ENCODE measurements around the gene CDX1.

Gene CDX1

DNA sequence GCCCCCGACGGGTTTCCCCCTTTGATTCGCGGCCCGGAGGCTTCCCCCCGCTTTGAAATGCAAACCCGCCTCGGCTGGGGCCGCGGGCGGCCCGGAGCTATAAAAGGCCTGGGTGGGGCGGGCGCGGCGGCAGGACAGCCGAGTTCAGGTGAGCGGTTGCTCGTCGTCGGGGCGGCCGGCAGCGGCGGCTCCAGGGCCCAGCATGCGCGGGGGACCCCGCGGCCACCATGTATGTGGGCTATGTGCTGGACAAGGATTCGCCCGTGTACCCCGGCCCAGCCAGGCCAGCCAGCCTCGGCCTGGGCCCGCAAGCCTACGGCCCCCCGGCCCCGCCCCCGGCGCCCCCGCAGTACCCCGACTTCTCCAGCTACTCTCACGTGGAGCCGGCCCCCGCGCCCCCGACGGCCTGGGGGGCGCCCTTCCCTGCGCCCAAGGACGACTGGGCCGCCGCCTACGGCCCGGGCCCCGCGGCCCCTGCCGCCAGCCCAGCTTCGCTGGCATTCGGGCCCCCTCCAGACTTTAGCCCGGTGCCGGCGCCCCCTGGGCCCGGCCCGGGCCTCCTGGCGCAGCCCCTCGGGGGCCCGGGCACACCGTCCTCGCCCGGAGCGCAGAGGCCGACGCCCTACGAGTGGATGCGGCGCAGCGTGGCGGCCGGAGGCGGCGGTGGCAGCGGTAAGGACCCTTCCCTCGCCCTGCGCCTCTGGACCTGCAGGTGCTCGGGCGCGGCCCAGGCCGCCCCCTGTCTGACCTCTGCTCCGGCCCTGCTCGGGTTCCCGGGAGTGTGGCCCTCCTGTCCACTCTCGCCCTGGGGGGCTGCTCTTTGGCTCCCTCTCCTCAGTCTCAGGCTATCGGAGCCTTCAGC lies at the start of gene CDX1:
CDX1 (plus strand) TSS at position 129 of the 862 bp plus-strand sequence; CDS start at position 228, 99 bp downstream.
- no peak within 1 kb of the TSS for H3K4me3 ChIP-seq (replicated peaks in 1 of 2; ENCODE audit: low read depth in 2 of 2, low read length in 2 of 2)
- TF ChIP-seq, protein P1, sequence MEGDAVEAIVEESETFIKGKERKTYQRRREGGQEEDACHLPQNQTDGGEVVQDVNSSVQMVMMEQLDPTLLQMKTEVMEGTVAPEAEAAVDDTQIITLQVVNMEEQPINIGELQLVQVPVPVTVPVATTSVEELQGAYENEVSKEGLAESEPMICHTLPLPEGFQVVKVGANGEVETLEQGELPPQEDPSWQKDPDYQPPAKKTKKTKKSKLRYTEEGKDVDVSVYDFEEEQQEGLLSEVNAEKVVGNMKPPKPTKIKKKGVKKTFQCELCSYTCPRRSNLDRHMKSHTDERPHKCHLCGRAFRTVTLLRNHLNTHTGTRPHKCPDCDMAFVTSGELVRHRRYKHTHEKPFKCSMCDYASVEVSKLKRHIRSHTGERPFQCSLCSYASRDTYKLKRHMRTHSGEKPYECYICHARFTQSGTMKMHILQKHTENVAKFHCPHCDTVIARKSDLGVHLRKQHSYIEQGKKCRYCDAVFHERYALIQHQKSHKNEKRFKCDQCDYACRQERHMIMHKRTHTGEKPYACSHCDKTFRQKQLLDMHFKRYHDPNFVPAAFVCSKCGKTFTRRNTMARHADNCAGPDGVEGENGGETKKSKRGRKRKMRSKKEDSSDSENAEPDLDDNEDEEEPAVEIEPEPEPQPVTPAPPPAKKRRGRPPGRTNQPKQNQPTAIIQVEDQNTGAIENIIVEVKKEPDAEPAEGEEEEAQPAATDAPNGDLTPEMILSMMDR (IDR thresholded peaks at IDR 0.05; ENCODE audit: low read depth, low read length), result no peak
- no peak for DNase-seq (ENCODE audit: low read depth in 2 of 2)

- DNase-seq (ENCODE audit: low read depth in 2 of 2), result no peak
- H3K4me3 ChIP-seq (replicated peaks in 1 of 2; ENCODE audit: low read depth in 2 of 2, low read length in 2 of 2), result no peak overlapping the region
- TF ChIP-seq, protein P1 (IDR thresholded peaks at IDR 0.05; ENCODE audit: low read depth, low read length), result no peak
Observed at GRCh38 chr5:150117945-150118560, 48.5 kb upstream of the CDX1 start.

DNA sequence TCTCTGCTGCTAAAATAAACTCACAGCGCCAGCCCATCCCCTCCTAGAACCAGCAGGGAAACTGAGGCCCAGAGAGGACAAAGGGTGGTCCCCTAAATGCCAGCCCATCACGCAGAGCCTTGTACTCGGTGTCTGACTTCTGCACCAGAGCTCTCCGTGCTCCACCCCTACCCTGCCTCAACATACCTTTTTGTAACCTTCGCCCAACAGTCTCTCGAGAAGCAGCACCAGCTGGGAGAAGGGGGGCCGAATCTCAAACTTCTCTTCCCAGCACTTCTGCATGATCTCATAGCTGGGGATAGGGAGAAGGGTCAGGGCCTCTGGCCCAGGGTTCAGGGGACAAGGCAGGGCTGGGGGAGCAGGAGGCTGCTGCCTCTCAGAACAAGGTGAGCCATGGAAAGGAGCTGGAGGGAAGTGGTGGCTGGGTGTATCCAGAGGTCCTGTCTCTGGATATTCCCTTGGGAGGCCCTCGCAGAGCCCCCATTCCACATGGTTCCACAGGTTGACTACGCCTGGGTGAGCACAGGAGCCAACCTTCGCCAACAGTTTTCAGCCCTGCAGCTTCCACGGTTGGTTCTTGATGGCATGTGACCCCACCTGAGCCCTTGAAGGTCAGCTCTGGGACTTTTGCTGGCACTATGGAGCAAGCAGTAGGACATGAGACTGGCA lies 47.9 kb upstream of the CDX1 start:
- no peak overlapping the region for H3K4me3 ChIP-seq (replicated peaks in 1 of 2; ENCODE audit: low read depth in 2 of 2, low read length in 2 of 2)
- no peak for DNase-seq (ENCODE audit: low read depth in 2 of 2)
- TF ChIP-seq, protein P1 (IDR thresholded peaks at IDR 0.05; ENCODE audit: low read depth, low read length), result no peak

DNA sequence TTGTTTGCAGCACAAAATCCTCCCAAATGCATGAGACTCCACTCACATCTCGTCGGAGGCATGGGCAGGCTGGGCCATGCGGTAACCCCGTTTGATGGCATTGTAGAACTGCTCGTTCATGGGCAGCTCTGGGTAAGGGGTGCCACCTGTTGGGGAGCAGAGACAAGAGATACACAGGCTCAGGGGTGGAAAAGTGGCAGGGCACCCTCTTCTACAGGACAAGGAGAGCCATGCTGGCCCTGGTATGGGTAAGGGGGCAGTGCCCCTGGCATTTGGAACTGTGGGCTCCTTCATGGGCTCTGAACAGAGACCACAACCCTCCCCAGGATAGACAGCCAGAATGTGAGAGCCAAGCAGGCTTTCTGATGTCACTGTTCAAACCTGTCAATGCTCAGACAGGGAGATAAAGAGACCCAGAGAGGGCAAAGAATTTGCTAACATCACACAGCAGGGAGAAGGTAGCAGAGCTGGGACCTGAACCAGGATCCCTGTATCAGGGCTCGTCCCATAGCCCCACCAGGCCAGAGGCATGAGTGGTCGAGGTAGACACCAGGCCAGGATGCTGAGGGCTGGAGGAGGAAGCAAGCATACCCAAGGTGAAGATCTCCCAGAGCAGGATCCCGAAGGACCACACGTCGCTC lies 47.0 kb upstream of the CDX1 start:
- TF ChIP-seq, protein P1 (IDR thresholded peaks at IDR 0.05; ENCODE audit: low read depth, low read length), result no peak
- no peak overlapping the region for H3K4me3 ChIP-seq (replicated peaks in 1 of 2; ENCODE audit: low read depth in 2 of 2, low read length in 2 of 2)
- DNase-seq (ENCODE audit: low read depth in 2 of 2), result no peak

DNA sequence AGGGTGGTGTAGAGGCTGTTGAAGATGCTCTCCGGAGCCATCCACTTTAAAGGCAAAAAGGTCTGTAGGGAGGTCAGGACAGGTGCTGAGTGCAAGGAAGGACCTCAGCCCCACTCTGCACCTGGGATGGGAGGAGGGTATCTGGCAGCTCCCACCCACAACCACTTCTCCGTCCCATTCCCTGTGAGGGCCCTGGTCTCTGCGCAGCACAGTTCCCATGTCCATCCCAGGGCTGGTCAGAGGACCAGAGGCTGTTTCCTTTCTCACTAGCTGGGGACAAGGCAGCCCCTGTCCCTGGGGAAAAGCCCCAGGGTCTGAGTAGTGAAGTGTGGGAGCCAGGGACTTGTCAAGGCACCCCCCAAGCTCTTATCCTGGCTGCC lies 46.5 kb upstream of the CDX1 start:
- H3K4me3 ChIP-seq (replicated peaks in 1 of 2; ENCODE audit: low read depth in 2 of 2, low read length in 2 of 2), result no peak overlapping the region
- TF ChIP-seq, protein P1 (IDR thresholded peaks at IDR 0.05; ENCODE audit: low read depth, low read length), result no peak
- no peak for DNase-seq (ENCODE audit: low read depth in 2 of 2)

DNA sequence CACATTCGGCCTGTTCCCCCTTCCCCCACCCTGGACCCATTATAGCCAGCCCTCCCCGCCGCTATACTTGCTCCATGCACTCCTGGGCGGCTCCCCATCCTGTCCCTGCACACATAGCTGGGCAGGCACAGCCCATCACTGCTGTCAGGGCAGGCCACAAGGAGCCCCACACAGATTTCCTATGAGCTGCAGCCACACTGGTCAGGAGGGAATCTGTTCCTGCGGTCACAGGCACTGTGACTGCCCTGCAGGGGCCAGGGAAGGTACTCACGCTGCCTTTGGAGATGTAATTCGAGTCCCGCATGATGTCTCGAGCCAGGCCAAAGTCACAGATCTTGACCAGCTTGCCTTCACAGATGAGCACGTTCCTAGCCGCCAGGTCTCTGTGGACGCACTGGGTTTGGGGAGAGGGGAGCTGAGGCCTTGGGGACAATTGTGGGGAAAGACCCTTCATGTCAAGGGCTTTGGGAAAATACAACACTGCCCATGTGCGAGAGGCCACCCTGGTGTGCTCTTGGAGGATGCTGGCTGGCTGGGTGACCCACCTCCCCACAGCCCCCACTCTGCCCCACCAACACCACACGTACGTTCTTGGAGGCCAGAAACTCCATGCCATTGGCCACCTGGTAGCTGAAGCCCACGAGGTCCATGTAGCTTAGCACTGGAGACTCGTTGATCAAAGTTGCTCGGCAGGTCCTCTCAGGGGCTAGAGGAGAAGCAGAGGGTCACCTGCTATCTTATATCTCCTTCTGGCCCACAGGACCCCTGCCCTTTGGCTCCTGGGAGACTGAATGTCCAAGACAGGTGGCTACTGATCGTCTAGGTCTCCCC lies 45.7 kb upstream of the CDX1 start:
- DNase-seq (ENCODE audit: low read depth in 2 of 2), result no peak
- TF ChIP-seq, protein P1 (IDR thresholded peaks at IDR 0.05; ENCODE audit: low read depth, low read length), result no peak
- no peak overlapping the region for H3K4me3 ChIP-seq (replicated peaks in 1 of 2; ENCODE audit: low read depth in 2 of 2, low read length in 2 of 2)
